Peyer's patch (tissue), 4 donors: ENCODE measurements around the gene TIAM1. TPM values are rescaled to one million over a fixed set of nuclear protein-coding genes. Genes with fewer than 3 reads are reported as not detected.

Experiments used
- DNase-seq, 3 donors: peaks; one replicate each; pipeline ENCODE4 v3.0.0-alpha.2; 2017 to 2019
- H3K27ac ChIP-seq, 4 donors: fragments of 200-600 bp; sonication (generic); one replicate each; pipeline ENCODE4 v1.5.1; 2016 to 2019
- H3K27me3 ChIP-seq, 2 donors: fragments of 200-600 bp; sonication (generic); one replicate each; pipeline ENCODE4 v1.5.1; 2019
- H3K36me3 ChIP-seq, 3 donors: fragments of 200-600 bp; sonication (generic); one replicate each; pipeline ENCODE4 v1.5.1; 2016 to 2019
- H3K4me1 ChIP-seq, 4 donors: fragments of 200-600 bp; sonication (generic); one replicate each; pipeline ENCODE4 v1.5.1; 2016 to 2019
- H3K4me3 ChIP-seq, 4 donors: fragments of 200-600 bp; sonication (generic); 1 replicate in 3 of 4; 2 replicates in 1 of 4; pipeline ENCODE4 v1.5.1; 2016 to 2019; ENCODE audit warnings: mild to moderate bottlenecking in 1 of 4
- H3K9me3 ChIP-seq, 4 donors: fragments of 200-600 bp; sonication (generic); one replicate each; pipeline ENCODE4 v1.5.1; 2016 to 2019; ENCODE audit warnings: mild to moderate bottlenecking in 1 of 4
- POLR2A ChIP-seq, 2 donors: fragments of 450-650 bp; IDR thresholded peaks; one replicate each; pipeline ENCODE4 v1.5.1; 2017; ENCODE audit warnings: antibody characterized with exemption in 2 of 2, mild to moderate bottlenecking in 2 of 2, moderate library complexity in 2 of 2
- total RNA-seq, 4 donors: library from RNA; depleted of rRNA; stranded (reverse); fragments of >200 nt; gene quantifications; one replicate each; pipeline ENCODE4 v1.1.0, GENCODE V29; 2016
- TF ChIP-seq, protein P1 (sequence below), 6 experiments: fragments of 450-650 bp in 4 of 6; fragments of 200-600 bp in 2 of 6; sonication (generic) in 1 of 6; IDR thresholded peaks; one replicate each; pipeline ENCODE4 v1.5.1; 2017 to 2019; ENCODE audit warnings: antibody characterized with exemption in 6 of 6, mild to moderate bottlenecking in 3 of 6, moderate library complexity in 1 of 6

TIAM1 gene
- total RNA-seq, 4 donors from 2014 or later = 1.4 to 13.2 (median 2.9) TPM

DNA sequence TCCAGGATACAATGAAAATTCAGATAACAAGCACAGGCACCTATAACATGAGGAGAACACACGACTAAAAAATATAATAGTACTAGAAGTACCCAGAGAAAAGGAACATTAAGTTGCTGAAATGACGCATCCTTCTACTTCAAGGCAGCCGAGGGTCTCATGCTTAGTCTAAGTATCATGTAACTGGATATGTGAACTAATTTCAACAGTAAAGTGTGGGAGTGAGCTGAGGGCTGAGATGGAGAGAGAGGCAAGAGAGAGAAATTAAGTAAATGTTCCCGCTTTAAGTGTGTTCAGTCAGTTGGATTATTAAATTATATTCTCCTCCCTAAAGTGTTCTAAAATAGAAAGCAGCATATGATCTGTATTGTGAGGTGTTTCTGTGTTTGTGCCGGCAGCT is 153.5 kb downstream of the TIAM1 start:
- H3K4me3 ChIP-seq = no peak overlapping the region
- H3K27me3 ChIP-seq = no peaks in the 10 kb centered on the region
- no peak overlapping the region for H3K27ac ChIP-seq
- no peaks in the 10 kb centered on the region for H3K9me3 ChIP-seq
- TF ChIP-seq, protein P1, sequence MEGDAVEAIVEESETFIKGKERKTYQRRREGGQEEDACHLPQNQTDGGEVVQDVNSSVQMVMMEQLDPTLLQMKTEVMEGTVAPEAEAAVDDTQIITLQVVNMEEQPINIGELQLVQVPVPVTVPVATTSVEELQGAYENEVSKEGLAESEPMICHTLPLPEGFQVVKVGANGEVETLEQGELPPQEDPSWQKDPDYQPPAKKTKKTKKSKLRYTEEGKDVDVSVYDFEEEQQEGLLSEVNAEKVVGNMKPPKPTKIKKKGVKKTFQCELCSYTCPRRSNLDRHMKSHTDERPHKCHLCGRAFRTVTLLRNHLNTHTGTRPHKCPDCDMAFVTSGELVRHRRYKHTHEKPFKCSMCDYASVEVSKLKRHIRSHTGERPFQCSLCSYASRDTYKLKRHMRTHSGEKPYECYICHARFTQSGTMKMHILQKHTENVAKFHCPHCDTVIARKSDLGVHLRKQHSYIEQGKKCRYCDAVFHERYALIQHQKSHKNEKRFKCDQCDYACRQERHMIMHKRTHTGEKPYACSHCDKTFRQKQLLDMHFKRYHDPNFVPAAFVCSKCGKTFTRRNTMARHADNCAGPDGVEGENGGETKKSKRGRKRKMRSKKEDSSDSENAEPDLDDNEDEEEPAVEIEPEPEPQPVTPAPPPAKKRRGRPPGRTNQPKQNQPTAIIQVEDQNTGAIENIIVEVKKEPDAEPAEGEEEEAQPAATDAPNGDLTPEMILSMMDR (IDR thresholded peaks at IDR 0.05) = no peak
- no peak for TF ChIP-seq POLR2A (IDR thresholded peaks at IDR 0.05)
- no peaks in the 10 kb centered on the region for H3K36me3 ChIP-seq
- no peaks in the 10 kb centered on the region for H3K4me1 ChIP-seq
- DNase-seq = no peak

DNA sequence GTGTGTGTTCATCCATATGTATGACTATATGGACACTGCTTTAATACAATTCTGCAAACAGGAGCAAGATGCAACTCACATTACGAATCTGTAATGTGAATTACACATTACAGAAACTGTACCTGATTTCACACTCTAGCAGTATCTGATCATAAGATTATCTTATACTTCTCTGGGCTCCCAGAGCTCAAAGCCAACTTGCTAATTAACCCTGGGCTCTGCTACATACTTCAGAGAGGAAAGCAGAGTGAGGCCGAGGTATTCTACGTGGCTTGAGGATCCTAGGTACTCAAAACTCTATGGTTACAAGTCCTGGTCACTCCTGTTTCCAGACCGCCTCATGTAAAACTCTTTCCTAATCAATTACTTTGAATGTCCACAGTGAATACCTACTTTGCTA is 156.6 kb downstream of the TIAM1 start:
- H3K4me1 ChIP-seq = no peaks in the 10 kb centered on the region
- no peaks in the 10 kb centered on the region for H3K36me3 ChIP-seq
- no peak for DNase-seq

GRCh38 chr21:31186916-31187315 is 157.1 kb downstream of the TIAM1 start:
- Histone ChIP-seq H3K27ac (peak overlapping the region in 1 of 4 donors; percentile 64), H3K9me3 (no peaks in the 10 kb centered on the region), H3K36me3 (no peaks in the 10 kb centered on the region), H3K27me3 (no peaks in the 10 kb centered on the region), H3K4me1 (no peaks in the 10 kb centered on the region), H3K4me3 (no peak overlapping the region)
- DNase-seq = no peak
- TF ChIP-seq, protein P1 (IDR thresholded peaks at IDR 0.05) = no peak
- no peak for TF ChIP-seq POLR2A (IDR thresholded peaks at IDR 0.05)

More for the DNA sequence above, 156.6 kb downstream of the TIAM1 start:
- TF ChIP-seq, protein P1 (IDR thresholded peaks at IDR 0.05) = no peak
- TF ChIP-seq POLR2A (IDR thresholded peaks at IDR 0.05) = no peak
- no peak overlapping the region for H3K4me3 ChIP-seq
- peak overlapping the region in 2 of 4 donors; percentile 9 to 64 for H3K27ac ChIP-seq
- H3K27me3 ChIP-seq = no peaks in the 10 kb centered on the region
- no peaks in the 10 kb centered on the region for H3K9me3 ChIP-seq

- Histone ChIP-seq H3K27me3 (no peaks in the 10 kb centered on the region), H3K4me3 (peak overlapping the region in 1 of 4 donors; percentile 22), H3K9me3 (no peaks in the 10 kb centered on the region), H3K4me1 (no peaks in the 10 kb centered on the region), H3K36me3 (no peaks in the 10 kb centered on the region), H3K27ac (peak overlapping the region in 1 of 4 donors; percentile 64)
- TF ChIP-seq, protein P1 (IDR thresholded peaks at IDR 0.05) = no peak
- TF ChIP-seq POLR2A (IDR thresholded peaks at IDR 0.05) = no peak
- no peak for DNase-seq
Observed at GRCh38 chr21:31185663-31186062, 158.4 kb downstream of the TIAM1 start.

- Histone ChIP-seq H3K4me1 (no peaks in the 10 kb centered on the region), H3K36me3 (no peaks in the 10 kb centered on the region), H3K27ac (peak overlapping the region in 1 of 4 donors; percentile 59), H3K4me3 (no peak overlapping the region), H3K27me3 (no peaks in the 10 kb centered on the region), H3K9me3 (no peaks in the 10 kb centered on the region)
- DNase-seq = no peak
- TF ChIP-seq POLR2A (IDR thresholded peaks at IDR 0.05) = no peak
- TF ChIP-seq, protein P1 (IDR thresholded peaks at IDR 0.05) = no peak
Observed at GRCh38 chr21:31184876-31185275, 159.2 kb downstream of the TIAM1 start.

- H3K36me3 ChIP-seq = no peaks in the 10 kb centered on the region
- H3K27ac ChIP-seq = peak overlapping the region in 1 of 4 donors; percentile 59
- H3K4me1 ChIP-seq = no peaks in the 10 kb centered on the region
- H3K4me3 ChIP-seq = no peak overlapping the region
- H3K27me3 ChIP-seq = no peaks in the 10 kb centered on the region
- no peaks in the 10 kb centered on the region for H3K9me3 ChIP-seq
- peak in 2 of 3 donors; percentile 40 to 50 for DNase-seq
- no peak for TF ChIP-seq POLR2A (IDR thresholded peaks at IDR 0.05)
- TF ChIP-seq, protein P1 (IDR thresholded peaks at IDR 0.05) = no peak
Observed at GRCh38 chr21:31184459-31184858, 159.6 kb downstream of the TIAM1 start.
